Omental fat pad (tissue), 4 donors: ENCODE results near the gene GAPVD1. TPM values are rescaled to one million over a fixed set of nuclear protein-coding genes. Genes with fewer than 3 reads are reported as not detected.

Experiments used
- ATAC-seq: fragments of 150-250 bp; one replicate; pipeline ENCODE4 v1.9.1; 2016; ENCODE audit warnings: mild to moderate bottlenecking, moderate library complexity; ENCODE audit not compliant: low FRiP score
- DNase-seq: peaks from one replicate; pipeline ENCODE4 v3.0.0-alpha.2; 2019; ENCODE audit warnings: low spot score
- CTCF ChIP-seq, 3 donors: fragments of 450-650 bp; IDR thresholded peaks; one replicate each; pipeline ENCODE4 v1.5.1; 2016 to 2017; ENCODE audit warnings: antibody characterized with exemption in 3 of 3, mild to moderate bottlenecking in 3 of 3, moderate library complexity in 2 of 3
- total RNA-seq, 4 donors: library from RNA; depleted of rRNA; stranded (reverse); fragments of >200 nt; gene quantifications; one replicate each; pipeline ENCODE4 v1.1.0, GENCODE V29; 2016

The GAPVD1 gene
- total RNA-seq, 4 donors from 2014 or later: 44.0 to 124 (median 67.9) TPM

GRCh38 chr9:125321496-125321895, 59.9 kb downstream of the GAPVD1 start:
- TF ChIP-seq CTCF (IDR thresholded peaks at IDR 0.05): no peak
- ATAC-seq (no peak), DNase-seq (no peak)

GRCh38 chr9:125323615-125324014, 62.0 kb downstream of the GAPVD1 start:
- TF ChIP-seq CTCF (IDR thresholded peaks at IDR 0.05): no peak
- ATAC-seq (no peak), DNase-seq (no peak)

- no peak for ATAC-seq
- DNase-seq: no peak
- no peak for TF ChIP-seq CTCF (IDR thresholded peaks at IDR 0.05)
These were observed 64.2 kb downstream of the GAPVD1 start for GRCh38 chr9:125325826-125326225.

DNA sequence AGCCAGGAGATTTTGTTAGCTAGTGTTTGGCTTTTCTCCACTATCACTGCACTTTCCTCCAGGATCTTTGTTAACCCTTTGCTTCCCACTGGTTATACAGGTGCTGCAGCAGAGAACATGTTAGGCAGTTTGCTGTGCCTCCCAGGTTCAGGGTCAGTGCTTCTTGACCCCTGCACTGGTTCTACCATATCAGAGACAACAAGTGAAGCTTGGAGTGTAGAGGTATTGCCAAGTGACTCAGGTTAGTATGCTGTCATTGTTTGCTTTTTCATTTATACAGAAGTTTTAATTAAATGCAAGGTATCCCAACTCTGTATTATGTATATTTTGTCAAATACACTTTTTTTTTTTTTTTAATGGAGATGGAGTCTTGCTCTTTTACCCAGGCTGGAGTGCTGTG, 68.4 kb downstream of the GAPVD1 start:
- DNase-seq: no peak
- TF ChIP-seq CTCF (IDR thresholded peaks at IDR 0.05): no peak
- no peak for ATAC-seq

DNA sequence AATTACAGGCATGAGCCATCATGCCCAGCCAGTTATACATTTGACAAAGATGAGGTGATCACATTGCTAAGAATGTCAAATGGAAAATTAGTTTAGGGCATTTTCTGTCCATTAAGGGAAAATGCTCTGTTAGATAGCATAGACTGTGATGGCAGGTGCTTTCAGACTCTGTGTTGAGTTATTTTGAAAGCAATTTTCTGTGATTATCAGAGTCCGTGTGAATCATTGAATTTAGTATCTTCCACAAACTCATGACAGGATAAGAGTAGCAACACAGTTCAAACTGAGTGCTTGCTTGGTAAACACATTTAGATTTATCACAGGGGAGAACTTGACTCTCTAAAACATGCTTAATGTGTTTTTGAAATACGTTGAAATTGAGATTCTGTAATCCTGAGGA, 69.0 kb downstream of the GAPVD1 start:
- no peak for TF ChIP-seq CTCF (IDR thresholded peaks at IDR 0.05)
- DNase-seq (no peak), ATAC-seq (no peak)

GRCh38 chr9:125332527-125332926, 70.9 kb downstream of the GAPVD1 start:
- no peak for TF ChIP-seq CTCF (IDR thresholded peaks at IDR 0.05)
- DNase-seq (no peak), ATAC-seq (no peak)

DNA sequence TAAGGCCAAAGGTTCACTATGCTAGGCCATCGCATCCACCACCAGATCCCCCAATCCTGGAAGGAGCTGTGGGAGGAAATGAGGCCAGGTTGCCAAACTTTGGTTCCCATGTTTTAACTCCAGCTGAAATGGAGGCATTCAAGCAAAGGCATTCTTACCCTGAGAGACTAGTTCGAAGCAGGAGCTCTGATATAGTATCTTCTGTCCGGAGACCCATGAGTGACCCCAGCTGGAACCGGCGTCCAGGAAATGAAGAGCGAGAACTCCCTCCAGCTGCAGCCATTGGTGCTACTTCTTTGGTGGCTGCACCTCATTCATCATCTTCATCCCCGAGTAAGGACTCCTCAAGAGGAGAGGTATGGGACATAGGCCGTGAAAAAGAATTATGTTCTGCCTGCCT, 75.6 kb downstream of the GAPVD1 start:
- no peak for TF ChIP-seq CTCF (IDR thresholded peaks at IDR 0.05)
- DNase-seq: no peak
- no peak for ATAC-seq
